Measurements from ENCODE around the gene SBNO2.

DNA sequence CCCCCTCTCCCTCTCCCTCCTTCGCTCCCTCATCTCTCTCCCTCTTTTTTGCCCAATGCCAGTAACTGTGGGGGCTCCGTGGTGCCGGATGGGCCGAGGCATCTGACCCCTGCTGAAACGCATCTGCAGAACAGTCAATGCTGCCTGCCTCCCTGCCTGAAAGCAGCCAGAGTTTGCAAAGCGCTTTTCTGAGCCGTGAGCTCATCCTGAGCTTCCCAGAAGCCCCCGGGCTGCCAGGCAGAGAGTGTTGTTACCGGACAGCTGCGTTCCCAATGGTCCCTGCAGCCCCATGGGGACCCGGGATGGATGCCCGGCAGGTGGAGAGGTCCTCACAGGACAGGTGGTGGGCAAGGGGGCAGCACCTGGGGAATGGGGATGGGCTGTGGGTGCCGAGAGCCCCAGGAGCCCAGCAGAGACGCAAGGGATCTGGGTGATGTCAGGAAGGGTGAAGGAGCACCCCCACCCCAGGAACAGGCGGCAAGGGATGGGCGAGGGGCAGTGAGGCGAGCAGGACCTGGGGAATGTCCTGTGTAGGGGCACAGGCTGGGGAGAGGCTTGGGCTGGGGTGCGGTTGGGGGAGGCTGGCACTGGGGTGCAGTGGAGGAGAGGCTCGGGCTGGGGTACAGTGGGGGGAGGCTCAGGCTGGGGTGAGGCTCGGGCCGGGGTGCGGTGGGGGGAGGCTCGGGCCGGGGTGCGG lies 37.3 kb downstream of the SBNO2 start:
- no peak for TF ChIP-seq CTCF (IDR thresholded peaks at IDR 0.05)
- TF ChIP-seq TAF1 (IDR thresholded peaks at IDR 0.05; ENCODE audit: borderline replicate concordance, low read depth, low read length) = no peak
- no peak for TF ChIP-seq GABPA (IDR thresholded peaks at IDR 0.05; ENCODE audit: low read depth)
- TF ChIP-seq FOXM1 (IDR thresholded peaks at IDR 0.05; ENCODE audit: low read depth) = no peak

All from SK-N-SH (cell line).